GM12891 (cell line): ENCODE measurements around the gene SPON1.

Experiments
- DNase-seq: peaks from one replicate; pipeline ENCODE4 v3.0.0; 2011; ENCODE audit warnings: low spot score; ENCODE audit not compliant: insufficient read length
- FAIRE-seq: peaks from 2 replicates; lab custom pipeline; 2011; peaks lifted over from hg19 to GRCh38; lab: Jason Lieb, UNC
- PAX5 ChIP-seq: IDR thresholded peaks from 2 replicates; pipeline ENCODE4 v1.6.1; 2011; ENCODE audit warnings: low read length, moderate library complexity, mild to moderate bottlenecking; ENCODE audit not compliant: insufficient read depth, severe bottlenecking
- POLR2A ChIP-seq: IDR thresholded peaks from 2 replicates; pipeline ENCODE4 v1.6.1; 2011; ENCODE audit warnings: low read depth, low read length, control low read depth
- POLR2AphosphoS5 ChIP-seq: IDR thresholded peaks from 2 replicates; pipeline ENCODE4 v1.6.1; 2011; ENCODE audit warnings: low read depth, low read length, control low read depth
- POU2F2 ChIP-seq: IDR thresholded peaks from 2 replicates; pipeline ENCODE4 v1.6.1; 2011; ENCODE audit warnings: low read depth, mild to moderate bottlenecking, control low read depth, low read length, moderate library complexity
- SPI1 ChIP-seq: IDR thresholded peaks from 2 replicates; pipeline ENCODE4 v1.6.1; 2011; ENCODE audit warnings: low read depth, low read length, control low read depth
- TAF1 ChIP-seq: IDR thresholded peaks from 2 replicates; pipeline ENCODE4 v1.6.1; 2011; ENCODE audit warnings: low read depth, low read length, control low read depth

SPON1 gene

DNA sequence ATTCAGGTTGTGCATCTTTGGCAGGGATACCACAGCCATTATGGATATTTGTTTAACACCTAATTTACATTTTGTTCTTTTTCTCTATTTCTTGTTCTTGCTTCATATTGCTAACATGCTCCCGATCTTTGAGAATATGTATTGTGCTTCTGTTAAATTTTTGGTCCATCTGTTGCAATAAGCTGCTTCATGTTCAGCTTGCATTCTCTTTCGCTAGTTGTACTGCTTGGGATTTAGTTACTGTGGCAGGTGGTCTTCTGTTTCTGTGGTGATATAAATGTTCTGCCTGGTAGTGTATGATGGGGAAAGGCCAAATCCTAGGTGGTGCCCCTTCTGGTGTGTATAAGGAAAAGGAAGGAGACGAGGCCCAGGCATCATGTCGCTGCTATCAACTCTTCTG, 140.2 kb downstream of the SPON1 start:
- no peak for FAIRE-seq
- DNase-seq = no peak
- TF ChIP-seq POLR2A = no peak
- no peak for TF ChIP-seq PAX5
- TF ChIP-seq TAF1 = no peak
- TF ChIP-seq POLR2AphosphoS5 = no peak
- TF ChIP-seq SPI1 = no peak
- TF ChIP-seq POU2F2 = no peak

DNA sequence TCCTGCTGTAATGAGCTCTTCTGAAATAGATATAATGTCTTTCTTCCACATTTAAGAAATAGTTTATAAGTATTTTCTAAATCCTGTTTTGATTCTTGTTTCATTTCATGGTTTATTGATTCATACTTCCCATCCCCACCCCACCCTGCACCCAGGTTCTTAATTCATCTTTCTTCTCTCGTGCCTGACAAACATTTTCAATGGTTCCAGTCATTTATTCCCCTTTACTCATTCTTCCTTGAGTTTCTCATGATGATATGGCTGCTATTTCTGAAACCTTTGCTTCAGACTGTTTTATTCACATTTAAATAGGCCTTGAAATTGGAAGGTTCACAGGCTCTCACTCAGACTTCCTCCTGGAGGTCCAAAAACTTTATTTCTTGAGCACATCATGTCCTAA, 142.9 kb downstream of the SPON1 start:
- TF ChIP-seq PAX5 (no peak), SPI1 (no peak), POU2F2 (no peak), TAF1 (no peak), POLR2AphosphoS5 (no peak), POLR2A (no peak)
- DNase-seq = no peak
- FAIRE-seq = no peak

DNA sequence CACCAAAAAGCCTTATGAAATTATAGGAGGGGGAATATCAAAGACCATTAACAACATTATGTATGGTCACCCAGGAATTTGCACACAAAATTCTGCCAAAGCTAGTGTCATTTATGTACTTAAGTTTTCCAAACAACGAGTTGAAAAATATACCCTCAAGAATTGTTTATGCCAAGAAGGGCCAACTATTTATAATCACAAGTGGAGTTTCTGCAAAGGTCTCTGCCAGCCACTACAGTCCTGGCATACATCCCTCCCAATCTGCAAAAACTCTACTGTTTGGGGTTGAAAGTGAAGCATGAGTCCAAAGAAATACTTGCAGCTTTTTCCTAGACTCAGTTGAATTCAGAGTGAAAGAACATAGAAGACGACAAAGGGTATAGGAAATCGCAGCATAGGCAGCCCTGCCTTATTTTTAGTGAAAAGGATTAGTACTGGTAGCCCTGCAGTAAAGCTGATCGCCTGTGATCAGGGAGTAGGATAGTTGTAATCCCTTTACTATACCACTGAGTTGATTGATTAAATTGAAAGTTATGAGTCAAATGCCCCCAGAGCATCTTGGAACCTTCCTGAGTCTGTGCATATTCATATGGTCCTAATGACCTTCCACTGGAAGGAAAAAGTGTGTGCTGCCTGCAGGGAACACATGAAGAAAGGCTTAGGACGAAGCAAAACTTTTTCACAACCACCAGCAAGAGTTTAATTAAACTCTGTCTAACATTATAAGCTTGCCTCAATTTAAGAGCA, 144.0 kb downstream of the SPON1 start:
- DNase-seq (no peak), FAIRE-seq (no peak)
- TF ChIP-seq POU2F2 (no peak), POLR2A (no peak), POLR2AphosphoS5 (no peak), PAX5 (no peak), SPI1 (no peak), TAF1 (no peak)

GRCh38 chr11:14107050-14107430, 144.5 kb downstream of the SPON1 start:
- TF ChIP-seq SPI1 (no peak), POLR2AphosphoS5 (no peak), TAF1 (no peak), PAX5 (no peak), POLR2A (no peak), POU2F2 (no peak)
- DNase-seq = no peak

GRCh38 chr11:14109742-14110141, 147.2 kb downstream of the SPON1 start:
- FAIRE-seq = no peak
- DNase-seq = no peak
- TF ChIP-seq POLR2AphosphoS5 (no peak), PAX5 (no peak), SPI1 (no peak), TAF1 (no peak)

More at GRCh38 chr11:14107050-14107430, 144.5 kb downstream of the SPON1 start:
- no peak for FAIRE-seq

- no peak for TF ChIP-seq POLR2A
- no peak for TF ChIP-seq POLR2AphosphoS5
- no peak for TF ChIP-seq POU2F2
- TF ChIP-seq SPI1 = no peak
- TF ChIP-seq TAF1 = no peak
- no peak for TF ChIP-seq PAX5
- no peak for FAIRE-seq
These were observed 148.1 kb downstream of the SPON1 start for GRCh38 chr11:14110629-14111028.

GRCh38 chr11:14111496-14111895, 149.0 kb downstream of the SPON1 start:
- TF ChIP-seq POLR2AphosphoS5 (no peak), TAF1 (no peak), POU2F2 (no peak), PAX5 (no peak), SPI1 (no peak), POLR2A (no peak)
- no peak for DNase-seq
- no peak for FAIRE-seq

More at GRCh38 chr11:14110629-14111028, 148.1 kb downstream of the SPON1 start:
- DNase-seq = no peak

GRCh38 chr11:14112721-14113120, 150.2 kb downstream of the SPON1 start:
- no peak for FAIRE-seq
- no peak for DNase-seq
- no peak for TF ChIP-seq TAF1
- TF ChIP-seq PAX5 = no peak
- no peak for TF ChIP-seq SPI1
- no peak for TF ChIP-seq POLR2AphosphoS5
- no peak for TF ChIP-seq POU2F2
- TF ChIP-seq POLR2A = no peak

DNA sequence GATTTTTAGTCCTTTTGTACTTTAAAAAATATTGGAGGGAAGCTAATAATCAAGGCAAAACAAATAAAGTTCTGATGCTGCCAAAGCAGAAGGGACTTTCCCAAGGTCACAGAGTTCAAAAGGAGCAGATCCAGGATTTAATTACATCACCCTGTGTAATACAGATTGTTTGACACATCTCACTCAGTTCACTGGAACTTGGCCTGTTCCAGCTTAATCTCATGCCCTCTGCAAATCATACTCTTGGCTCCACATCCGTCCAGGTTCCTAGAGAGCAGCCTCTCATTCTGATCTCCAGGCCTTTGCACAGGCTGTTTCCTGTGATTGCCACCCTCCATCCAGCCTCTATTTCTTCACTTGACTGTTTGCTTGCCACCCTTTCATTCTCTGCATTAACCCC, 151.7 kb downstream of the SPON1 start:
- TF ChIP-seq TAF1 (no peak), POLR2AphosphoS5 (no peak), PAX5 (no peak), POU2F2 (no peak), SPI1 (no peak), POLR2A (no peak)
- DNase-seq (no peak), FAIRE-seq (no peak)

- TF ChIP-seq POU2F2 = no peak
- TF ChIP-seq PAX5 = no peak
- no peak for TF ChIP-seq SPI1
- no peak for TF ChIP-seq TAF1
- no peak for TF ChIP-seq POLR2A
- no peak for TF ChIP-seq POLR2AphosphoS5
- DNase-seq (no peak), FAIRE-seq (no peak)
These were observed 152.3 kb downstream of the SPON1 start for GRCh38 chr11:14114786-14115185.
